ENCODE results near the gene SLC35G2. TPM values are rescaled to one million over a fixed set of nuclear protein-coding genes. Genes with fewer than 3 reads are reported as not detected.

The SLC35G2 gene
- total RNA-seq, 1 experiment from 2014 or later, result 1.8 TPM

DNA sequence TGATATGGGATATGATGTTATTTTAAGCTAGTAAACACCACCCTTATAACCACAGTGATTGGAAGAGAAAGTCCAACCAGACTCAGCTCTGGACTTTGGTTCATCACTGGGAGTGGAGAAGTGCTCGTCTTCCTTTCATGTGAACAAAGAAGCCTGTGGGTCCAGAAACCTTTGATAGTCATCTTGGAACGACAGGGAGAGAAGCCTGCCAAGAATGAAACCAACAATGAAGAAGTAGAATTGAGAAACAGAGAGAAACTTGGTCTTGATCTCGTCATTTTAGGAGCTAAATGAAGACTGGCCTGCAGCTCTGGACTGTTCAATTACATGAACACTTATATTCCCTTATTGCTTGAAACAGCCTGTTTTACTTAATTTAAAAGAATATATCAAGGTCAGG is 13.1 kb upstream of the SLC35G2 start:
- Histone ChIP-seq H3K9ac (ENCODE audit: low read length) (no peak overlapping the region), H3F3A (ENCODE audit: low read length, unreplicated experiment) (no peaks in the 10 kb centered on the region), H3K27ac (ENCODE audit: low read length) (no peak overlapping the region), H3K79me2 (ENCODE audit: low read length) (no peaks in the 10 kb centered on the region), H3K9me2 (replicated peaks; ENCODE audit: low read length) (no peaks in the 10 kb centered on the region), H3K4me2 (ENCODE audit: low read length) (no peak overlapping the region), H3K9me3 (ENCODE audit: low read length) (no peaks in the 10 kb centered on the region), H4K20me1 (ENCODE audit: low read length) (no peaks in the 10 kb centered on the region), H2AFZ (ENCODE audit: low read length) (no peak overlapping the region), H3K36me3 (ENCODE audit: low read depth, low read length) (no peaks in the 10 kb centered on the region), H3K4me3 (ENCODE audit: low read length) (no peak overlapping the region), H3K4me1 (ENCODE audit: insufficient read depth, low read length) (no peaks in the 10 kb centered on the region), H3K27me3 (ENCODE audit: low read length) (no peaks in the 10 kb centered on the region)
- ChIA-PET POLR2A (ENCODE audit: unreplicated experiment) (interaction anchor here (0.6 kb wide), 1 partner anchor 609 kb away, joined by 5 read pairs; no protein-coding TSS in a partner anchor), CTCF (no interaction called here)
- DNase-seq (no peak), ATAC-seq (no peak)
- no TSS peak for BruUV-seq (replicated peaks)
- TF ChIP-seq EZH2phosphoT487 (IDR thresholded peaks at IDR 0.05; ENCODE audit: borderline replicate concordance, low read length), result no peak
- TF ChIP-seq EZH2 (IDR thresholded peaks at IDR 0.05; ENCODE audit: low read length, unreplicated experiment), result no peak
- TF ChIP-seq, protein P1, sequence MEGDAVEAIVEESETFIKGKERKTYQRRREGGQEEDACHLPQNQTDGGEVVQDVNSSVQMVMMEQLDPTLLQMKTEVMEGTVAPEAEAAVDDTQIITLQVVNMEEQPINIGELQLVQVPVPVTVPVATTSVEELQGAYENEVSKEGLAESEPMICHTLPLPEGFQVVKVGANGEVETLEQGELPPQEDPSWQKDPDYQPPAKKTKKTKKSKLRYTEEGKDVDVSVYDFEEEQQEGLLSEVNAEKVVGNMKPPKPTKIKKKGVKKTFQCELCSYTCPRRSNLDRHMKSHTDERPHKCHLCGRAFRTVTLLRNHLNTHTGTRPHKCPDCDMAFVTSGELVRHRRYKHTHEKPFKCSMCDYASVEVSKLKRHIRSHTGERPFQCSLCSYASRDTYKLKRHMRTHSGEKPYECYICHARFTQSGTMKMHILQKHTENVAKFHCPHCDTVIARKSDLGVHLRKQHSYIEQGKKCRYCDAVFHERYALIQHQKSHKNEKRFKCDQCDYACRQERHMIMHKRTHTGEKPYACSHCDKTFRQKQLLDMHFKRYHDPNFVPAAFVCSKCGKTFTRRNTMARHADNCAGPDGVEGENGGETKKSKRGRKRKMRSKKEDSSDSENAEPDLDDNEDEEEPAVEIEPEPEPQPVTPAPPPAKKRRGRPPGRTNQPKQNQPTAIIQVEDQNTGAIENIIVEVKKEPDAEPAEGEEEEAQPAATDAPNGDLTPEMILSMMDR (conservative IDR thresholded peaks at IDR 0.05; ENCODE audit: low read depth, low read length), result no peak
- intact Hi-C loops (cut with micrococcal nuclease), result no loop called here

DNA sequence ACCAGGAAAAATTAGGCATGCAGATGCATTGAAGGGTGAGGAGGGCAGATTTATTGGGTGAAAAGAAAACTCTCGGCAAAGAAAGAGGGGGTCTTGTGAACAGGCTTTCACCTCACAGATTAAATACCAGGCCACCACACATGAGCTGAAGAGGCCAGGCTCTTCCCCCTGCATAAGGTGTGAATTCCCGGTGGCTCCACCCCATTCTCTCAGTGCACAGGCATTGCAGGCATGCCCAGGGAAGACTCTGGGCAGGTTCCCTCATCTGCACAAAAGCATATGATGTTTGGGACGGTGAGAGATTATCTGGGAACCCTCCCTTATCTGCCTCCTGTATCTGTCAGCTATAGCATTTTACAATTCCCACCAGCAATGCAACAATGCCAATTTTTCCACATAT is 7.2 kb upstream of the SLC35G2 start:
- Histone ChIP-seq H3K4me1 (ENCODE audit: insufficient read depth, low read length) (no peaks in the 10 kb centered on the region), H3K79me2 (ENCODE audit: low read length) (no peaks in the 10 kb centered on the region), H4K20me1 (ENCODE audit: low read length) (no peaks in the 10 kb centered on the region), H3K4me3 (ENCODE audit: low read length) (no peak overlapping the region), H3K4me2 (ENCODE audit: low read length) (no peak overlapping the region), H3K36me3 (ENCODE audit: low read depth, low read length) (no peaks in the 10 kb centered on the region), H3K27me3 (ENCODE audit: low read length) (no peaks in the 10 kb centered on the region), H3K27ac (ENCODE audit: low read length) (no peak overlapping the region), H3K9me3 (ENCODE audit: low read length) (no peaks in the 10 kb centered on the region), H3K9ac (ENCODE audit: low read length) (no peak overlapping the region), H3F3A (ENCODE audit: low read length, unreplicated experiment) (no peaks in the 10 kb centered on the region), H3K9me2 (replicated peaks; ENCODE audit: low read length) (no peaks in the 10 kb centered on the region), H2AFZ (ENCODE audit: low read length) (no peak overlapping the region)
- intact Hi-C loops (cut with micrococcal nuclease), result no loop called here
- no peak for ATAC-seq
- ChIA-PET POLR2A (ENCODE audit: unreplicated experiment) (no interaction called here), CTCF (no interaction called here)
- TF ChIP-seq, protein P1 (conservative IDR thresholded peaks at IDR 0.05; ENCODE audit: low read depth, low read length), result no peak
- TF ChIP-seq EZH2 (IDR thresholded peaks at IDR 0.05; ENCODE audit: low read length, unreplicated experiment) (no peak), EZH2phosphoT487 (IDR thresholded peaks at IDR 0.05; ENCODE audit: borderline replicate concordance, low read length) (no peak)
- no TSS peak for BruUV-seq (replicated peaks)
- DNase-seq, result no peak

DNA sequence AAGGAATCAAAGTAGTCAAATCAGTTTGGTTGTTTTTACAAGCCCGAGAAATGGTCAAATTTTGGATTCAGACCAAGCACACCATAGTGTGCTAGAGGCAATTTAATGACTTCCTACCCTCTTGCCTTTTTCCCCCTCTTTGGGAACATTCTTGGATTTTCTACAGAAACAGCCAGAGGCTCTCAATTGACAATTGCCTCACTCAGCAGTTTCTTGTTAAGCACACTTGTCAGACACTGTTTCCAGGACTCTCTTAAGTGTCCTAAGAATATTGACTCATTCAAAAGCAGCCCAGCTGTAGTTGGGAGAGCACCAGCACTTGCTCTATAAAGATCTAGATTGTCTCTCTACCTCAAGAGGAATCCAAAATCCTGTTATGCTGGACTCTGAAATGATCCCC is 1.5 kb upstream of the SLC35G2 start:
- H3K27ac ChIP-seq (ENCODE audit: low read length), result no peak overlapping the region
- DNase-seq (no peak), ATAC-seq (no peak)
- no peak overlapping the region for H3K4me2 ChIP-seq (ENCODE audit: low read length)
- H3K9me3 ChIP-seq (ENCODE audit: low read length), result no peaks in the 10 kb centered on the region
- no peaks in the 10 kb centered on the region for H3K27me3 ChIP-seq (ENCODE audit: low read length)
- no peak overlapping the region for H3K9ac ChIP-seq (ENCODE audit: low read length)
- no peaks in the 10 kb centered on the region for H3K9me2 ChIP-seq (replicated peaks; ENCODE audit: low read length)
- no peaks in the 10 kb centered on the region for H3K79me2 ChIP-seq (ENCODE audit: low read length)
- no TSS peak for BruUV-seq (replicated peaks)
- no peak for TF ChIP-seq EZH2 (IDR thresholded peaks at IDR 0.05; ENCODE audit: low read length, unreplicated experiment)
- TF ChIP-seq, protein P1 (conservative IDR thresholded peaks at IDR 0.05; ENCODE audit: low read depth, low read length), result no peak
- no peak for TF ChIP-seq EZH2phosphoT487 (IDR thresholded peaks at IDR 0.05; ENCODE audit: borderline replicate concordance, low read length)
- ChIA-PET CTCF (no interaction called here), POLR2A (ENCODE audit: unreplicated experiment) (no interaction called here)
- H3K36me3 ChIP-seq (ENCODE audit: low read depth, low read length), result no peaks in the 10 kb centered on the region
- no peaks in the 10 kb centered on the region for H4K20me1 ChIP-seq (ENCODE audit: low read length)
- H2AFZ ChIP-seq (ENCODE audit: low read length), result no peak overlapping the region
- peaks cover 6% of the 10 kb centered on the region; the same call in 1 of the 2 replicates for H3K4me1 ChIP-seq (ENCODE audit: insufficient read depth, low read length)
- intact Hi-C loops (cut with micrococcal nuclease), result loop anchor here (5.0 kb wide), 1 partner anchor 195 kb away; no protein-coding TSS in a partner anchor
- no peaks in the 10 kb centered on the region for H3F3A ChIP-seq (ENCODE audit: low read length, unreplicated experiment)
- no peak overlapping the region for H3K4me3 ChIP-seq (ENCODE audit: low read length)

Measured in PC-3 (cell line).